ENCODE data around the gene CNOT6. TPM values are rescaled to one million over a fixed set of nuclear protein-coding genes. Genes with fewer than 3 reads are reported as not detected.
"Not testable (repeated sequence)": the region's sequence is repeated elsewhere in the genome, so short reads cannot be mapped to it uniquely, and the experiment has no call there.

The CNOT6 gene
- total RNA-seq, 4 donors from 2014 or later, result 11.3 to 15.1 (median 13.2) TPM

DNA sequence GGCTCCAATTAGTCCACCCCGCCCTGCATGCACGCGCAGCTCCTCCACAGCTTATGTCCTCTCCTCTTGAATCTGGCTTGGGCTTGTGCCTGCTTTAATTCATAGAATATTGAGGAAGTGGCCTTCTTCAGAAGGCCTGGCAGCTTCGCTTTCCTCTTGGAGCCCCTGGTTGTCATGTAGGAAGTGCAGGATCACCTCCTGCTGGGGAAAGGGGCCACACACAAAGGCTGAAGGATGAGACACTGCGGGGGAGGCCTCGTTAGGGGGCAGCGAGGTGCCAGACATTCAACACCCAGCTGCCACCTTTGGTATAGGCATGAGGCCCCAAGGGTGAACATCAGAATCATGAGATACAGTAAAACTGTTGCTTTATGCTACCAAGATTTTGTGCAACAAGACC lies 2.7 kb upstream of the CNOT6 start:
- TF ChIP-seq, protein P1, sequence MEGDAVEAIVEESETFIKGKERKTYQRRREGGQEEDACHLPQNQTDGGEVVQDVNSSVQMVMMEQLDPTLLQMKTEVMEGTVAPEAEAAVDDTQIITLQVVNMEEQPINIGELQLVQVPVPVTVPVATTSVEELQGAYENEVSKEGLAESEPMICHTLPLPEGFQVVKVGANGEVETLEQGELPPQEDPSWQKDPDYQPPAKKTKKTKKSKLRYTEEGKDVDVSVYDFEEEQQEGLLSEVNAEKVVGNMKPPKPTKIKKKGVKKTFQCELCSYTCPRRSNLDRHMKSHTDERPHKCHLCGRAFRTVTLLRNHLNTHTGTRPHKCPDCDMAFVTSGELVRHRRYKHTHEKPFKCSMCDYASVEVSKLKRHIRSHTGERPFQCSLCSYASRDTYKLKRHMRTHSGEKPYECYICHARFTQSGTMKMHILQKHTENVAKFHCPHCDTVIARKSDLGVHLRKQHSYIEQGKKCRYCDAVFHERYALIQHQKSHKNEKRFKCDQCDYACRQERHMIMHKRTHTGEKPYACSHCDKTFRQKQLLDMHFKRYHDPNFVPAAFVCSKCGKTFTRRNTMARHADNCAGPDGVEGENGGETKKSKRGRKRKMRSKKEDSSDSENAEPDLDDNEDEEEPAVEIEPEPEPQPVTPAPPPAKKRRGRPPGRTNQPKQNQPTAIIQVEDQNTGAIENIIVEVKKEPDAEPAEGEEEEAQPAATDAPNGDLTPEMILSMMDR (IDR thresholded peaks at IDR 0.05), result no peak
- ATAC-seq (ENCODE audit: low FRiP score) (no peak), DNase-seq (ENCODE audit: low spot score) (no peak)

DNA sequence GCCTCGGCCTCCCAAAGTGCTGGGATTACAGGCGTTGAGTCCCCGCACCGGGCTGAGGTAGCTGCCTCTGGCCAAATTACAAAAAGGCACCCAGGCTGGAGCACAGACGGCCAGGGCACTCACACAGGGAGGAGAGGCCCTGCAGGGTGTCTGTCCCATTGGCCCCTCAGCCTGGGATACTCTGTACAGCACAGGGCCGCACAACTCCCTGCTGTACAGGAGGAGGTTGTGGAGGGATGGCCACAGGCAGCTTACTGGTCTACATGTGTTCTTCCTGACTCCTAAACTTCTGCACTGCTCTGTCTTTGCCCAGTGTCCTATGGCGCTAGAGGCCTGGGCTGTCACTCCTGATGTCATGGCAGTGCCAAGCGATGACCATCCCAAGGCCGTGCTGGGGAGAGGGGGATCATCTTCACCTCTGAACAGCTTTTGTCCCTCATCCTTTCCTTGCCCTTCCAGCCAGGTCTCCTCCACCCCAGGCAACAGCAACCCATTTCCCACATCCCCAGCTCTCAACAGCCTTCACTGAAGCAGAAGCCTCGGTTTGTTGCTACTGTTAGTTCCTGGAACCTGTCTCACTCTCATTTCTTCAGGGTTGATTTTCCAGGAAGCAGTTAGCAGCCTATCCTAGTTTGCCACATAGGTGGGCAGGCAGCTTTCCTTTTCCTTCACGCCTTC lies 1.8 kb upstream of the CNOT6 start:
- no peak for ATAC-seq (ENCODE audit: low FRiP score)
- TF ChIP-seq, protein P1 (IDR thresholded peaks at IDR 0.05), result no peak
- no peak for DNase-seq (ENCODE audit: low spot score)

DNA sequence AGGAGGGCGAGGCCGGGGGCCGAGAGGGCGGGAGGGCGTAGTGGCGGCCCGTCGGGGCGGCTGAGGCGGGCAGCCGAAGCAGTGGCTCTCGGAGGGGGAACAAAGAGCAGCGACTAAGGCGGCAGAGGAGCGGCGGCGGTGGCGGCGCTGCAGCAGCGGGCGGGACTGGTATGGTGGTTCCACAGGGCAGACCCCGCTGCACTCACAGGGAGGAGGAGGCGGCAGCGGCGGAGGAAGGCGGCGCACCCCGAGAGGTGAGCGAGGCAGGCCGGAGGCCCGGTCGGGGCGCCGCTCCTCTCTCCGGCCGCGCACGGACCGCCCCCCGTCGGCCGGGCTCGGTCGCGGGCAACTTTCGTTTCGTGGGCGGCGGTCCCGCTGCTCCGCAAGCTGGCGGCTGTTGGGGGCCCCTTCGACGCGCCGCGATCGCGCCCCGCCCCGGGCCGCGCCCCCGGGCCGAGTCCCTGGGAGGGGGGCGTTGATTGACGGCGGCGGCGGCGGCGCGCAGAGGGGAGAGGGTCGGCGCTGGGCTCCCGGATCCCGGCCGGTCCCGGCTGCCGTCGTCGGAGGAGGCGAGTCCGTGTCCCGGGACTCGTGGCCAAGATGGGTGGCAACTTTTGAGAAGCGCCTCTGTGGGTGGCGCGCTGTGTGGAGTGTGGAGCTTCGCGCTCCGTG lies 467 bp downstream of the CNOT6 start:
- TF ChIP-seq, protein P1 (IDR thresholded peaks at IDR 0.05), result no peak
- ATAC-seq (ENCODE audit: low FRiP score) (peak; percentile 33), DNase-seq (ENCODE audit: low spot score) (no peak)

DNA sequence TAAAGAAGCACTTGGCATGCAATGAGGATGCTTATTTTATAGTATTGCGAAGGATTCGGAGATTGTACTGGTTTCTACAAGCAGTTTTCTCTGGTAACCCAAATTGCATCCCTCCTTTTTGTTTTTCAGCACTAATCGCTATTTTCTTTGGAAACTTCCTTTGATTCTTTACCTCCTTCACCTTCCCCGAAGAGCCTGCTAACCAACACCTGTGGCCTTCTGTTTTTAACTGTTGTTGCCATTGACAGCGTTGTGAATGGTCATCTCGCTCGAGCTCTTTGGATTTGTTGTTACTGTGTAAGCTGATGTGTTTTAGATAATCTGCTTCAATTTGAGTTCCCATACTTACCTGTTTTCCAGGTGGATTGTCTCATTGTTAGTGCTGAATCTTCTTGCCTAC lies 1.1 kb downstream of the CNOT6 start:
- TF ChIP-seq, protein P1 (IDR thresholded peaks at IDR 0.05), result no peak
- ATAC-seq (ENCODE audit: low FRiP score) (no peak), DNase-seq (ENCODE audit: low spot score) (no peak)

DNA sequence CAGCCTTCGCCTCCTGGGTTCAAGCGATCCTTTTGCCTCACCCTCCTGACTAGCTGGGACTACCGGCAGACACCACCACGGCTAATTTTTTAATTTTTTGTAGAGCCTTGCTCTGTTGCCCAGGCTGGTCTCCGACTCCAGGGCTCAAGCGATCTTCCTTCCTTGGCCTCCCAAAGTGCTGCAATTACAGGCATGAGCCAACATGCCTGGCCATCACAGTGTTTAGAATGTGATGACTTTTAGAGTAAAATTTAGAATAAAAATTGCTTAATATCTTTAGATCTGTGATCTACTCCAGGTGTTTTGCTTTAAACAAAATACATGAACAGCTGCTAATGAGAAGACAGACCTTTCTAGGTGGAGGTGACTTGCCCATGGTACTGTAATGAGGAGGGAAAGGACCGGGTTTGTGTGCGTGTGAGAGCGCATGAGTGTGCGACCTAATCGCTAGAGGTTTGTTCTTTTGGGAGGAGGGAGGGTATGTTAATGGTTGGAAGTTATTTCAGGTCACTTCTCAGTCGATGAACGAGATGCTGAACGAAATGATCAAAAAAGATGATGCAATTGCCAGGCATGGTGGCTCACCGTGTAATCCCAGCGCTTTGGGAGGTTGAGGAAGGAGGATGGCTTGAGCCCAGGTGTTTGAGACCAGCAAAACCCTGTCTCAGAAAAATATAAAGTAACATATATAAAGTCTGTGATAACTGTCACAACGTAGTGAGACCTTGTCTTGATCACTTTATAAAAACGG lies 2.0 kb downstream of the CNOT6 start:
- DNase-seq (ENCODE audit: low spot score) (no peak), ATAC-seq (ENCODE audit: low FRiP score) (no peak)
- TF ChIP-seq, protein P1 (IDR thresholded peaks at IDR 0.05), result no peak

DNA sequence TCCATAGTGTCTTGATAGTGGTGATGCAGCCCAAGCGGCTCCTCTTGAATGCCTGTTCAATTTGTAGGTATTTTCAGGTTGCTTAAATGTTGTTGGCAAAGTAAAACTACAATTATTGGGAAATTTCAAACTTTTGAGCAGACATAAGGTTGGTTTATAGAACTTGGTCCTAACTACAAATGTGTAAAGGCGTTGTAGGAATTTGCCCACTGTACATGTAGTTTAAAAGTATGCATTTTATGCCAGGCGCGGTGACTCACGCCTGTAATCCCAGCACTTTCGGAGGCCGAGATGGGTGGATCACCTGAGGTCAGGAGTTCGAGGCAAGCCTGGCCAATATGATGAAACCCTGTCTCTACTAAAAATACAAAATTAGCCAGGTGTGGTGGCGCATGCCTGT lies 2.6 kb downstream of the CNOT6 start:
- not testable (repeated sequence) for DNase-seq (ENCODE audit: low spot score); ATAC-seq (ENCODE audit: low FRiP score)

DNA sequence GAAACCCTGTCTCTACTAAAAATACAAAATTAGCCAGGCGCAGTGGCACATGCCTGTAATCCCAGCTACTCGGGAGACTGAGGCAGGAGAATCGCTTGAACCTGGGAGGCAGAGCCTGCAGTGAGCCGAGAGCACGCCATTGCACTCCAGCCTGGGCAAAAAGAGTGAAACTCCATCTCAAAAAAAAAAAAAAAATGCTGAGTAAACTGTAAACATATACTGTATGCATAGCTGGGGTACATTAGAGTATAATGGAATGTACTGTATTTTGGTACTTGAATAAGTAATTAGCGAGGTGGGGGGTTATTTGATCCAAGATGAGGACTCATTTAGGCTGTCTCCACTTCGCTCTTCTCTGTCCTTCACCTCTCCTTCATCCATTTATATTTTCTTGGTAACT lies 3.7 kb downstream of the CNOT6 start:
- ATAC-seq (ENCODE audit: low FRiP score); DNase-seq (ENCODE audit: low spot score): not testable (repeated sequence)

DNA sequence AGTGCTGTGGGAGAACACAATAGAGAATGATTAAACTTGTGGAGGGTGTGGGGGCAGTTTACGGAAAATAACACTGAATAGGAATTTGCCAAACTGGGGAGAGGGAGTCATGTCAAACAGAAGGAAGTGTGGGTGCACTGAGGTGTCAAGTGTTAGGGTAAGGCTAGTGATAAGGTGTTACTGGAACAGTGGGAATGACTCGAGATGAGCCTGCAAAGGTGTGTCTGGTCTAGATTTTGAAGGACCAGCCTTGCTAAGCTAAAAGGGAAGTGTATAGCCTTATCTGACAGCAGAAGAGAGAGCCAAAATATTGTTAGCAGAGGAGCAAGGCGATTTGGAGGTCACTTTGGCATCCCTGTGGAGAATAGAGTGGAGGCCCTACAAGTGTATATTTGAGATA lies 4.2 kb downstream of the CNOT6 start:
- ATAC-seq (ENCODE audit: low FRiP score), result no peak
- TF ChIP-seq, protein P1 (IDR thresholded peaks at IDR 0.05), result no peak
- no peak for DNase-seq (ENCODE audit: low spot score)
